NCI-H187 (cell line): ENCODE measurements around the gene DLGAP1.

ENCODE experiments used
- DNase-seq, 2 experiments: peaks; one replicate each; lab custom pipeline; 2025; lab: John Stamatoyannopoulos, UW

The DLGAP1 gene

DNA sequence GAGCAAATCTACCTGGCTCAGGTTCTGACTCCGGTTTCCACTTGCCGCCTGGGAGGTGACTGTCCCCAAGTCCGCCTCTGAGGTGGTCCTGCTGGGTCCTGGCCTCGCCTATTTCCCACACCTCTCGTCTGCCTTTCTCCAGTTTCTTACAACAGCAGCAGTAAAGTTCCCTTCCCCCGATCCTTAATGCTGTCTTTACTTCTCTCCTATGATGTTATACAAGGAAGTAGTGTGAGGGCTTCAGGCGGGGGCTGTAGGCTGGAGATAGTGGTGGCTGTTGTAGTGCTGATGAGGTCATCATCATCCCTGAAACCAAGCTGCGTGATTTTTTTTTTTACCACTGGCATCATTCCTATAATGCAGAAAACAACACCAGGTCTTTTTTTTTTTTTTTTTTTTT is 986.3 kb downstream of the DLGAP1 start:
- no peak for DNase-seq

DNA sequence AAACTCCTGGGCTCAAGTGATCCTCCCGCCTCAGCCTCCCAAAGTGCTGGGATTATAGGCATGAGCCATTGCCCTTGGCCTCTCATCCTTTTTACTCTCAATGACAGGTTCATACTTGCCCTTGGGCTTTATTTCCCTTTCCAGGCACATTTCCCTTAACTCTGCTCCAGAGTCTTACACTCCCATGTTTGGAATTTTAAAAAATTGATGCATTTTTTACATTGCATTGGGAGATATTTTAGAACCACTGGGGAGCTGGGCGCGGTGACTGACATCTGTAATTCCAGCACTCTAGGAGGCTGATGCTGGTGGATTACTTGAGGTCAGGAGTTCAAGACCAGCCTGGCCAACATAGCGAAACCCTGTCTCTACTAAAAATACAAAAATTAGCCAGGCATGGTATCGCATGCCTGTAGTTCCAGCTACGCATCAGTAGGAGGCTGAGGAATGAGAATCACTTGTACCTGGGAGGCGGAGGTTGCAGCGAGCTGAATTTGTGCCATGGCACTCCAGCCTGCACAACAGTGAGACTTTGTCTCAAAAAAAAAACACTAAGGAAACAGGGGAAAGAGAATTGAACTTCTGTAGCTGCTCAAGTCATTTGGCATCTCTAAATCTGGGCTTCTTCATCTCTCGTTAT is 986.9 kb downstream of the DLGAP1 start:
- no peak for DNase-seq

DNA sequence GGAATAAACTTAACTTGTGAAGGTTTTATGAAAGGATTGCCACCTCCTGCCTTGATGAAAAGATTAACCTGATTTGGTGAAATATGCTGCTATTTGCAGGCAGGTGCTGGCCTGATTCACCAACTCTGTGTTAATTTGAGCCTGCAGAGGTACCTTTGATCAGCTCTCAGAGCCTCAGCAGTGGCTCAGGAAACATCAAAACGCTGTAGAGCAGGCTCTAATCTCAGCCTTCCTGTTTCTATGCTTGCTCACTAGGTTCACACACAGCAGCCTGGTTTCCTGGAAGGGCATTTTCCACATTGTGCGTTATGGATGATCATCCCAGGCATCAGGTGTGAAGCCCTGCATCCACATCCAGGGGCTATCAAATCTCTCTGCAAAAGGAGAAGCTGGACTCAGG is 988.2 kb downstream of the DLGAP1 start:
- DNase-seq, result no peak

DNA sequence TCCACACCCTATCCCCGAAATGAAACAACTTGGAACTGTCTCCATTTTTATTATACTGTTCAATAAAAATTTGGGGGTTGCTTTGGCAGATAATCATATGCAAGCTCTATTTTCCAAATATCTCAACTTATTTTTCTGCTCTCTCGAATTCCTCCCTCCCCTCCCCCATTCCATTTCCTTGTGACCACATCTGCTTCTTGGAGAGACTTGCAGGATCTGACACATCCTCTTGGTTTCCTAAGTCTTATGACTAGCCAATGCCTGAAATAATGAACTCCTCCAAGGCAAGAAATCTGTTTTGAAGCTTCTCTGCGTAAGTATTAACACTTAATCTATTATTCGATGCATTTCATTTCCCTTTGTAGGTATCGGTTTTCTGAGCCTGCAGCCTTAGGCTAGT is 989.1 kb downstream of the DLGAP1 start:
- DNase-seq, result no peak

DNA sequence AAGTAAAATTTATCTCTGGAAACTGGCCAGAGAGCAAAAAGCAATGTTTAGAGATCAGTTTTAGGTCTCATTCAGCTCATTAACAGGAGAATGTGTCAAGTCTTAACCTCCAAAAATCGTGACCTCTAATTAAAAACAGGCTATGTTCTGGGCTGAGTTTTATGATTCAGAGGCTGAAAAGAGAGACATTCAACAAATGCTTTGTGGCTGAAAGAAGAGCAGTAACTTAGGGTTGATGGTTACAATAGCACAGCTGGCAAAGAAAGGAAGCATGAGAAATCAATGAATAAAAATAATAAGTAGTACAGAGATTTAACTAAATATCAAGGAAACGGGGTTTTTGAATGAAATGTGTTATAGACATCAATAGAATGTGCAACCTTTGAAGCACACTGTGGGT is 992.1 kb downstream of the DLGAP1 start:
- DNase-seq, result no peak

DNA sequence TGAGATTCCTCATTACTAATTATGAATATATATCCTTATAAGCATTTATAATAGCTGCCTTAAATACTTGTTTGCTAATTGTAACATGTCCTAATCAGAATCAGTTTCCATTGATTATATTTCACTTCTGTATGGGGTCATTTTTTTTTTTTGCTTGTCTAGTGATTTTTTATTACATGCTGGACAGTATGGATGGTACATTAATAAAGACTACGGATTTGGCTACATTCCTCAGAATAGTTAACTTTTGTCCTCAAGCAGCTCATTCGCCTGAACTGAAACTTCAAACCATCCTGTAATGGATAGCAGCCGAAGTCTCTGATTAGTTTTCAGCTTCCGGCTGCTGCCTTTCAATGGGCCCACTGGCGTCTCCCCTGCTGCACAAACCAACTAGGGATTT is 993.4 kb downstream of the DLGAP1 start:
- no peak for DNase-seq

DNA sequence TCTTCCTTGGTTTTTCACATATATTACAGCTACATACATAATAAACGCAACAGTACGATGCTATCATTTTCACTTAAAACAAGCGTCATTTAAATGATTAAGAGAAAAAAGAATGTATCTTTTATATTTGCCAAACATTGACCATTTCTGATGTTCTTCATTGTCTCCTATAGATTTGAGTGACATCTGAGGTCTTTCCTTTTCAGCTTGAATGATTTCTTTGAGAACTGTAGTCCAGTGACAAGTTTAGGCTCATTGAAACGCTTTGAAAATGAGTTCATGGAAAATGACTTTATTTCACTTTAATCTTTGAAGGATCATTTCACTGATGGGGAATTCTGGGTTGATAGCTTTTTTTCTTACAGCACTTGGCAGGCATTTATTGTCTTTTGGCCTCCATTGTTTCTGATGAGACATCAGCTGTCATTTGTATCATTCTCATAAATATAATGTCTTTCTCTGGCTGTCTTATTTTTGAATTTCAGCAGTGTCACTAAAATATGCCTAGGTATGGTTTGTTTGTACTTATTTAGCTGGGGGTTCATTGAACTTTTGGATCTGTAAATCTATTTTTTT is 994.2 kb downstream of the DLGAP1 start:
- no peak for DNase-seq

DNA sequence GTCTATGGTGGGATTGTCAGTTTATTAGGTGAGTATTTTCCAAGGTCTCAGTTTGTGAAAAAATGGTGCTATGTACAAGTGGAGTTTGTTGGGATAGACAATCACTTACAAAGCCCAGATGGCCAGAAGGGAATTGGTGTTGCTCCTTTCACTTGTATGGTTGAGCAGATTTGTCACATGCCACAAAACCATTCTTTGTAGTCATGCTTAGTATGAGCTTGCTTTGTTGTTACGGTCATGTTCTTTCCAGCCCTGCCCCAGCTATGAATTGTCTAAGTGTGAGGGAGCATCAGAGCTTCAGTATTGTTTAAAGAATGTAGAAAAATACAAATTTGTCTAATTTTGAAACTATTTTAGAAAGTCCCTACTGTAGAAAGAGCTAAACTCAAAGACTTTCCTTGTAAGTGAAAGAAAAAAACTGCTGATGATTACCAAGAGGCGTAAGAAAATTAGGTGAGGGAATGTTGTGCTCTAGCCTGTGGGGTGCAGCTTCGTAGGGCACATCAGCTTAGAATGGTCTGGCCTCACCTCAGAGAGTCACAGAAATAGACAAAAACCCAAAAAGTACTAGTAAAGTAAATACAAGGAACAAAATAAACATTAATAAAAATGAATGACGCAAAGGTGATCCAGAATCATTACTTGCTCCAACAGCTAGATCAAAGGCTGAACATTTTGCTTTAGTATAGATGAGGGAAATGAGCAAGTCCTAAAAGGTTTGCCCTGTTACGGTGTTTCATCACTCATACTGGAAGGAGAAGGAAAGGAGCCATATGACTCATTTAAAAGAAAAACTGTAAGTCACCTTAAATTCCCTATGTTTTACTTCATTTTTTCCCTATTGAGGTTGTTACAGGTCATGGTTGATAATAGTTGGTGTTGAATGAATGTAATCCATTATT is 995.9 kb downstream of the DLGAP1 start:
- no peak for DNase-seq

DNA sequence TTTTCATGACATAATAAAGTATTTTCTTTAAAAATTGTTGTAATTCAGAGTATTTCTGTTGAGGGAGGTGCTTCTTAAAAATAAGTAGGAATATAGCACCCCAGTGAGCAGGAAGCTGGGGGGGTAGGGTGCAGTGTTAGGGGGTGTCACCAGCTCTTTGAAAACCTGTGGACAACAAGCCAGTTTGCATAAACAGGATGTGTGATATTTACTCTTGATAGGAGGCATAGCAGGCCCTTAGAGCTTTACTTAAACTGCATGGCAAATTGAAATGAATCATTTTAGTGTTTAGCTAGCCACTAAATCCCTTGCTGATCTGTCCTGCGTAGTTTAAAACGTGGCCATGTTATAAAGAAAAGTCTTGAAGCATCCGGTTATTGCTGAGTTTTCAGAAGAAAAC is 996.7 kb downstream of the DLGAP1 start:
- no peak for DNase-seq

DNA sequence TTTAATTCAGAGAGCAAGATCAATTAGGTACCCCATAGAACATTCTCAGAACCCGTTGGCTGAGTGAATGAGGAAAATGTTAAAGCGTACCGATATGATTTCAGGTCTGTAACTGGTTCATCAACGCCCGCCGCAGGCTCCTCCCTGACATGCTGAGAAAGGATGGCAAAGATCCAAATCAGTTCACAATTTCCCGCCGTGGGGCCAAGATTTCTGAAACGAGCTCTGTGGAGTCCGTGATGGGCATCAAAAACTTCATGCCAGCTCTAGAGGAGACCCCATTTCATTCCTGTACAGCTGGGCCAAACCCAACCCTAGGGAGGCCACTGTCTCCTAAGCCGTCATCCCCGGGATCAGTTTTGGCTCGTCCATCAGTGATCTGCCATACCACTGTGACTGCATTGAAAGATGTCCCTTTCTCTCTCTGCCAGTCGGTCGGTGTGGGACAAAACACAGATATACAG is 997.8 kb downstream of the DLGAP1 start:
- no peak for DNase-seq

DNA sequence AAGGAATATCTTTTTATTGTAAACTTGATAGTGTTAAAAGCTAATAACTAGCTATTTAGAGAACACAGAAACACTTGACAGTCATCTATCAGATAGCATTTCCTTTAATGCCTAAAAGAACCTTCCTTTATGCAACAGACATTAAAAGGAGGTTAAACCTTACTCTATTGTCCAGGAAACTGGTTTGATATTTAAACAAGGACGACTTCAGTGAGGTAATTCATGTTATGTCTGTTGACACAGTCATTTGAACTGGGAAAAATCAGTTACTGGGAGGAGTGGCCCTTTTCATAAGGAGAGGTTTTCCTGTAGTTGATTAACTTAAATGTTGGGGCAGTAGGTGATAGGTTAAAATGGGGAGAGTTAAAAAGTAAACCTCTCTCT is 998.4 kb downstream of the DLGAP1 start:
- DNase-seq, result no peak

DNA sequence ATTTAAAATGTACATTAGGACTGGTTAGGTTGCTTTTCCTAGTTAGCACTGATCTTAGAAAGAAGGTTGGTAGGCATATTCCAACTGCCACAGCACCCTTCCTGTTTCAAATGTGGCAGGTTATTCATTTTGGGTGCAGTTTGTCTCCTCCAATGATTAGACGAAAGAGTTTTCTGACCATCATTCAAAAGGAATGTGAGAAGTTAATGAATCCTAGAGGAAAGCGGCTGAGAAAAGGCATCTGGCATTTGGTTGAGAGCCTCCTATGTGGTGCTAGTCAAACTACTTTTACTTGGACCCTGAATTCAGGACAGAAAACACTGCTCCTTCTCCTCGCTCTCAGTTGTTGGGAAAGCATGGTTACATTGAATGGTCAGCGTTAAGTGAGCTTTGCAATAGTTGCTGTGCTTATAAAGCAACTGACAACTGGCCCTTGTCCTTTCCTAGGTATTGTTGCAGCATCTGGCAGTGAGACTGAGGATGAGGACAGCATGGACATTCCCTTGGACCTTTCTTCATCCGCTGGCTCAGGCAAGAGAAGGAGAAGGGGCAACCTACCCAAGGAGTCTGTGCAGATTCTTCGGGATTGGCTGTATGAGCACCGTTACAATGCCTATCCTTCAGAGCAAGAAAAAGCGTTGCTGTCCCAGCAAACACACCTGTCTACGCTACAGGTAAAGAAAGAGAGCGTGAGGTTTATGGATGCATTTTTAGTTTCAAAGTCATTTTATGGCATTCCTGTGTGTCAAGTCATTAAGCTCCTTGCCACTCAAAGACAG is 999.0 kb downstream of the DLGAP1 start:
- DNase-seq, result no peak

DNA sequence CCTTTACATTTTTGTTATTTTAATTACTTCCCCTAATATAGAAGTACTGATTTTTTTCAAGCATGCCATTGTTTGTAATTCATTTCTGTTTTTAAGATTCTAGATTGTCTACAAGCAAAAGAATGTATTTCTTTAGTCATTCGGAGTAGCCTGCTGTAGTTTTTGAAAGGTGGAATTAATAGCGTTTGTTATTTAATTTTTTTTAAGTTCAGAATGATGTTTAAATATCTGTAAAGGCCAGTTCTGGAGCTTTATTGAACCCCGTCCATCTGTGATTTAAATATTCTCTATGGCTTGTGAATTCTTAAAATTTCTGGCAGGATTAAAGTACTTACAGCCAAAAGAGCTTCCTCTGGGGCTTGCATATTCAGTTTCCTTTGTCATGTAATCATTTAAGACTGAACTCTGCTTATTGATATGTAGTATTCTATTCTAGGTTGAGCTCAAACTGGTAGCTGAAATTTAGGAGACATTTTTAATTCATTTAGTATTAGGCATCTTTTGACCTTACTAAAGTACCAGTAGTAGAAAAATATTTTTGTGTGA is 999.9 kb downstream of the DLGAP1 start:
- DNase-seq, result no peak

DNA sequence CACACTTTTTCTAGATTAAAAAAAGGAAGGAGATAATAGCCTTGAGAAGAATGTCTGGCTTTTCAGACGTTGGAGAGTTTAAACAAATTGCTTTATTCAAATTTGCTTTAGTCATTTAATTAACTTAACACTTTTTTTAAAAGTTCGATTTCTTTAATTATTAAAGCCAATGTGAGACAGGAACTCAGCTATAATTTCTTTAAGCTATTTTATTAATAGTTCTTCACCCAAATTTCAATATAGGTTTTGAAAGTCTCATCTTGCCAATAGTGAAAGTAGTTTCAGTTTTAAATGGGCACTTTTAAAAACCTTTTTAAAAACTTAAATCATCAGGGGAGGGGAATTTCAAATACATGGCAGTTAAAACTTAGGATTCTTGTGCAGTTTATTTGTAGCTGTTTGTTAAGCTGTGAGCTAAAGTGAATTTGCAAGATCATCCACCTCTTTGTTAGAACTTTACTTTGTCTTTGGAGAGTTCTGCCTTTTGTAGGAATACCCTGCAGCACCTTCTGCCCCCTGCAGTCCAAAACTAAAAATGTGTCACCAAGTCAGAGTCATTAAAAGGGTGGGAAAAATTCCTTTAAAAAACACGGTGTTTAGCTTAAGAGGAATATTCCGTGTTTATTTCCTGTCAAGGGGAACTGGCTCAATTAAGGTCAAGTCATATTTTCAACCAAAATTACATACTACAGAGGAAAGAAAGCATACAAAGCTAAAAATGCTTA is 1000.6 kb downstream of the DLGAP1 start:
- no peak for DNase-seq

DNA sequence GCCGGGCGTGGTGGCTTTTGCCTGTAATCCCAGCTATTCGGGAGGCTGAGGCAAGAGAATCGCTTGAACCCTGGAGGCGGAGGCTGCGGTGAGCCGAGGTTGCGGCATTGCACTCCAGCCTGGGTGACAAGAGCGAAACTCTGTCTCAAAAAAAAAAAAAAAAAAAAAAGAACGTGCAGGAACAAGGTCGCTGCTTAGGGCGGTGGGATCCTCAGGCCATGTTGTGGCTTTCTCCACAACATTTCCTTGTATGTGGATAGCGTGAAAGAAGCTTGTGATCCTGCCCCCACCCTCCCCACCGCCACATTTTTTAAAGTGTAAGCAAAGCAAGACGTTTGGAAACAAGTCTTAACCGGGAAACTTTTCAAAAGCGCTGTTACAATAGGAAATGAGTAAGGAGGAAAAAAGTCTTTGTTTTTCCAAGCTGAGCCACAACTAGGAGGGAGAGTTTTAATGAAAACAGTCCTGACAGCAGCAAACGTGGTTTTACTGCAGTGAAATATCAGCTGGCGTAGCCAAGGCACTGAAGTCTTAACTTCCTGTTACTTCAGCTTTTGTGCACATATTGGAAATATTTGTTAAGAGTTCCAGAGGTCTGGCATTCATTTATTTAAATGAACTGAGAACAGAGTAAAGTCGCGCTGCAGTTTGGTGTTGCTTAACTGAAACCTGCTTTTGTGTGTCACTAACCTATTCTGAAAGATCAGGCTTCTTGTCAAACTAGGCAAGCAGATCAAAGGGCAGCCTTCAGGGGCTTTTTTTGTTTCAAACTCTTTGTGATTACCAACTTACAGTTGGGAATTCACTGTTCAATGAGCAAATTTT is 1001.4 kb downstream of the DLGAP1 start:
- no peak for DNase-seq

DNA sequence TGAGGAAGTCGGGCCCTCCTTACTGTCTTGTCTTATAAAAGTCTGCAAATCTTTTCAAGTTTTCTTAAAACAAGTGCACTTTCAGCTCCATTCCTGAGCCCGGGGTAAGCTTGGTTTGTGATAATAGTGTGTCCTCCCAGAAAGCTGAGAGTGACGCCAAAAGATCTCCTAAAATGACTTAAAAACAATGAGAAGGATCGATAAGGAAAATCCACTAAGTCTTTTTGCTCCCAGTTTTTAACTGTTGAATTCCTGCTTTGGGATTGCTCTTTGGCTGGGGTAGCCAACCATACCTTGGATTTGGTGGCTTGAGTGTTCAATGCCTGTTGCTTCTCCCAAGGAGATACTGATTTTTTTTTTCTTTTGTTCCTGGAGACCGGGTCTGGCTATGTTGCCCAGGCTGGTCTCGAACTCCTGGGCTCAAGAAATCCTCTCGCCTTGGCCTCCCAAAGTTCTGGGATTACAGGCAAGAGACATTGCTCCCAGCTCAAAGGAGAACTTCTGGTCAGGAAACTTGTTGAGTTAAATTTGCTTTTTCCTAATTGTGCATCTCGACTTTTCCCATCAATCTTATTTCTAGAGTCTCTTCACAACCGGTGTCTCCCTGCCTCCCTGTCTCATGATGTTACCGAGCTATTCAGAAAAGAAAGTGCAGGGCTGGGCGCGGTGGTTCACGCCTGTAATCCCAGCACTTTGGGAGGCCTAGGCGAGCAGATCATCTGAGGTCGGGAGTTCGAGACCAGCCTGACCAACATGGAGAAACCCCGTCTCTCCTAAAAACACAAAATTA is 1002.2 kb downstream of the DLGAP1 start:
- DNase-seq, result no peak

DNA sequence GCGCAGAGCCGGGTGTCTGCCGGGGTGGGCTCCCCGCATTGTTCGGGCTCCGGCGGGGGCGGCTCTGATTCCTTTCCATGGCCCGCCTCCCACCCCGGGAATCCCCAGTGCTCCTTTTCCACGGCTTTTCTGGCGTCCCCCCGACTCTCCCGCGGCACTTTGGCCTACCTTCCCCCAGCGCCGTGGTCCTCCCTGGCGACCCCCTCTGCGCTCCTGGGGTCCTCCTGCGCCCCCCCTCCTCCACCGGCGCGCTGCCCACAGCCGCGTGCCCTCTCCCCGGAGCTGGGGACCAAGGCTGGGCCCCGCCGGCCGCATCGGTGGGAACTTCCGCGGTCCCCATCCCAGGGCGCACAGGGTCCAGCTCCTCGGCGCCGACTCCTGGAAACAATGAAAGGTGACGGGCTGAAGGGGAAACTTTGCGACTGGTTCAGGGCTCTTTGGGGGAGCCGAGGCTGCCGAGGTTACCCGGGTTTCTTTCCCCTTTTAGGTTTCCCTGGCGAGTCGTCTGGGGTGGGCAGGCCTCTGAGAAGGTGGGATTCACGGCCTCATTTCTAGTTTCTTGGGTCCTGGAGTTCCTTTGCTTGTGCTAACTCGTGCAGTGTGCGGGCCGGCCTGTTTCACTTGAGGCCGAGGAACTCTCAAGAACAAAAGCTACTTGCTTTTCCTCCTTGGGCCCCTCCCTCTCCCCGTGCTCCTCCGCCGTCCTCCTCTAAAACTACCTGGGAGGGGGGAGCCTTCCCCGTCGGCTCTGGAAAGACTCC is 1002.9 kb downstream of the DLGAP1 start:
- DNase-seq, result no peak

DNA sequence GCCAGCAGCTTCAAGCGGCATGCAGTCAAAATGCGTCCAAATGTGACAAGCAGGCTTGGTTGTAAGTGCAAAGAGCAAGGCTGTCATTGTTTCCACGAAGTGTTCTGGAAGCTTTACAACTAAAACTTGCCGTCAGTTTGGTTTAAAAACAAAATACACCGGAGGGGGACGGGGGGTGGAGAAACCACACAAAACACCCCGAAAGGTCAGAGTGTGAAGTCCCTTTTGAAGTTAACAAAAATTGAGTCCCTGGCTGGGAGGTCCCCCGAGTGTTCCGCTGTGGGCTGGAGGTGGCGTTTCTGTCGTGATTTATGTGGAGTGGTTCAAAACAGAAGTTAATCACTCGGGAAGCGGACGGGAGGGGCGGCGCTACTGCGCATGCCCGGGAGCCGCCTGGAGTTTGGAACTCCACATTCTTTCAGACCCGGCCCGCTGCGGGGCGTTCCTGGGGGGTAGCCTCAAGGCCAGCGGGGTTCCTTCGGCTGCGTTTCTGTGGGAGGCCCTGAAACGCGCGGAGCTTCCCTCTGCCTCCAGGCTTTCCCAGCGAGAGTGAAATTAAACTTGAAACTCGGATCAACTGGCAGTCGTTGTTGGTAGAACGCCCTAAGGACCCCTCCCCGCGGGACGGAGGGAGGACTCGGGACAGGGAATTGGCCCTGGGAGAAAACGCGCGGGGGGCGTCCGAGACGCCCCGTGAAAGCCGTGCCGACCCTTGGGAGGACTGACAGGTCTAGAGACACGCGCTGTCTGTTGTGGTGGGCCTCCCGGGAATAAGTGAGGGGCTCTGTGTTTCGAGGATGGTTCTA is 1003.7 kb downstream of the DLGAP1 start:
- peak; percentile 20 to 30 for DNase-seq
